ENCODE data around the gene PAGE2. TPM values are rescaled to one million over a fixed set of nuclear protein-coding genes. Genes with fewer than 3 reads are reported as not detected.
"Not testable (repeated sequence)": the region's sequence is repeated elsewhere in the genome, so short reads cannot be mapped to it uniquely, and the experiment has no call there.

The PAGE2 gene
- total RNA-seq, 1 experiment from 2014 or later: not detected

GRCh38 chrX:55132416-55132815 lies 43.6 kb downstream of the PAGE2 start:
- no peak for DNase-seq
- H3K9me3 ChIP-seq (ENCODE audit: low read length): no peaks in the 10 kb centered on the region
- H3K27me3 ChIP-seq (ENCODE audit: low read length): no peaks in the 10 kb centered on the region
- no peaks in the 10 kb centered on the region for H3K9me2 ChIP-seq (replicated peaks; ENCODE audit: insufficient read depth, low read length)
- no peaks in the 10 kb centered on the region for H3K79me2 ChIP-seq (ENCODE audit: low read length)
- H3K4me3 ChIP-seq (ENCODE audit: low read length): no peak overlapping the region
- no peaks in the 10 kb centered on the region for H3K36me3 ChIP-seq (ENCODE audit: insufficient read depth, low read length)
- no peak overlapping the region for H3K4me2 ChIP-seq (ENCODE audit: low read depth, low read length, poor library complexity, severe bottlenecking)
- H4K20me1 ChIP-seq (ENCODE audit: insufficient read depth, low read depth, low read length): no peaks in the 10 kb centered on the region
- H3K4me1 ChIP-seq (ENCODE audit: low read length): no peaks in the 10 kb centered on the region
- H3K9ac ChIP-seq (ENCODE audit: low read length): no peak overlapping the region
- H3K27ac ChIP-seq (ENCODE audit: low read length): no peak overlapping the region
- H2AFZ ChIP-seq (ENCODE audit: low read length): no peak overlapping the region

- Histone ChIP-seq H3K27ac (ENCODE audit: low read length) (no peak overlapping the region), H3K9me3 (ENCODE audit: low read length) (no peaks in the 10 kb centered on the region), H3K4me1 (ENCODE audit: low read length) (no peaks in the 10 kb centered on the region), H4K20me1 (ENCODE audit: insufficient read depth, low read depth, low read length) (no peaks in the 10 kb centered on the region), H3K9me2 (replicated peaks; ENCODE audit: insufficient read depth, low read length) (no peaks in the 10 kb centered on the region), H3K79me2 (ENCODE audit: low read length) (no peaks in the 10 kb centered on the region), H2AFZ (ENCODE audit: low read length) (no peak overlapping the region), H3K4me2 (ENCODE audit: low read depth, low read length, poor library complexity, severe bottlenecking) (no peak overlapping the region), H3K27me3 (ENCODE audit: low read length) (no peaks in the 10 kb centered on the region), H3K9ac (ENCODE audit: low read length) (no peak overlapping the region), H3K36me3 (ENCODE audit: insufficient read depth, low read length) (no peaks in the 10 kb centered on the region), H3K4me3 (ENCODE audit: low read length) (no peak overlapping the region)
- DNase-seq: peak; percentile 51
These were observed 46.4 kb downstream of the PAGE2 start for GRCh38 chrX:55135171-55135570.

DNA sequence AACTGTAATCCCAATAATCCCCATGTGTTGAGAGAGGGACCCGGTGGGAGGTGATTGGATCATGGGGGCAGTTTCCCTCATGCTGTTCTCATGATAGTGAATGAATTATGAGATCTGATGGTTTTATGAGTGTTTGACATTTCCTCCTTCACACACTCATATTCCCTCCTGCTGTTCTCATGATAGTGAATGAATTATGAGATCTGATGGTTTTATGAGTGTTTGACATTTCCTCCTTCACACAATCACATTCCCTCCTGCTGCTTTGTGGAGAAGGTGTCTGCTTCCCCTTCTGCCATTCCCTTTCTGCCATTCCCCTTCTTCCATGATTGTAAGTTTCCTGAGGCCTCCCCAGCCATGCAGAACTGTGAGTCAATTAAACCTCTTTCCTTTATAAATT lies 52.0 kb downstream of the PAGE2 start:
- not testable (repeated sequence) for H3K36me3 ChIP-seq (ENCODE audit: insufficient read depth, low read length); H3K4me2 ChIP-seq (ENCODE audit: low read depth, low read length, poor library complexity, severe bottlenecking); H3K79me2 ChIP-seq (ENCODE audit: low read length); H3K9me3 ChIP-seq (ENCODE audit: low read length); H3K9me2 ChIP-seq (replicated peaks; ENCODE audit: insufficient read depth, low read length); H3K27ac ChIP-seq (ENCODE audit: low read length); H3K27me3 ChIP-seq (ENCODE audit: low read length); H4K20me1 ChIP-seq (ENCODE audit: insufficient read depth, low read depth, low read length); H3K9ac ChIP-seq (ENCODE audit: low read length); H2AFZ ChIP-seq (ENCODE audit: low read length); H3K4me1 ChIP-seq (ENCODE audit: low read length); DNase-seq; H3K4me3 ChIP-seq (ENCODE audit: low read length)

Other genes starting within 250 kb of the PAGE2 start
- not detected in 2 replicates for gene TRO, start 168.2 kb upstream of the PAGE2 start, total RNA-seq (2014; rRNA removed; shearing (Covaris generic); ENCODE audit: low replicate concordance)
- gene PFKFB1, start 94.8 kb upstream of the PAGE2 start, total RNA-seq (2014; rRNA removed; shearing (Covaris generic); ENCODE audit: low replicate concordance): 0.22 and 0.25 TPM in 2 replicates
- gene APEX2, start 88.7 kb upstream of the PAGE2 start, total RNA-seq (2014; rRNA removed; shearing (Covaris generic); ENCODE audit: low replicate concordance): 10.8 and 11.8 TPM in 2 replicates
- gene ALAS2, start 58.0 kb upstream of the PAGE2 start, total RNA-seq (2014; rRNA removed; shearing (Covaris generic); ENCODE audit: low replicate concordance): not detected in 2 replicates
- gene PAGE2B, start 14.0 kb upstream of the PAGE2 start, total RNA-seq (2014; rRNA removed; shearing (Covaris generic); ENCODE audit: low replicate concordance): not detected in 2 replicates
- not detected in 2 replicates for gene PAGE5, start 131.3 kb downstream of the PAGE2 start, total RNA-seq (2014; rRNA removed; shearing (Covaris generic); ENCODE audit: low replicate concordance)
- gene PAGE3, start 175.9 kb downstream of the PAGE2 start, total RNA-seq (2014; rRNA removed; shearing (Covaris generic); ENCODE audit: low replicate concordance): not detected in 2 replicates

All from Karpas-422 (cell line).